ENCODE data around the gene GALNT8. TPM values are rescaled to one million over a fixed set of nuclear protein-coding genes. Genes with fewer than 3 reads are reported as not detected.
A peak's percentile ranks its signal among the peaks of the same experiment; 100 is the strongest.

GALNT8 gene
- polyA plus RNA-seq, 4 donors = 0.67 to 14.4 (median 6.8) TPM; not detected in 1

DNA sequence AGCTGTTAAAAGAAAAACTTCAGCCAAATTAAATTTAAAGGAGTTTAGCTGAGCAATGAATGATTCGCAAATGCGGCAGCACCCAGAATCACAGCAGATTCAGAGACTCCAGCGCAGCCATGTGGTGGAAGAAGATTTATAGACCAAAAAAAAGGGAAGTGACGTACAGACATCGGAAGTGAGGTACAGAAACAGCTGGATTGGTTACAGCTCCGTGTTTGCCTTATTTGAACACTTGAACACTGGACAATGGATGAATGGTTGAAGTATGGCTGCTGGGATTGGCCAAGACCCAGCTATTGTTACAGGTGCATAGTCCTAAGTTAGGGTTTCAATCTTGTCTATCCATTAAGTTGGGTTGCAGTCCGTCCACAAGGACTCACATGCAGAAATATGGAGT lies 42.6 kb downstream of the GALNT8 start:
- H3K9me3 ChIP-seq (ENCODE audit: control insufficient read depth in 2 of 2, insufficient read depth in 1 of 2, low read depth in 1 of 2, low read length in 1 of 2) = no peaks in the 10 kb centered on the region
- no peak overlapping the region for H3K4me3 ChIP-seq (ENCODE audit: low read depth in 1 of 3, low read length in 3 of 3)
- DNase-seq (no peak), FAIRE-seq (no peak)
- 81 to 83% (median 81%) methylated on average over 7 of the region's 7 CpGs for WGBS, 3 donors
- H3K36me3 ChIP-seq (ENCODE audit: control insufficient read depth in 3 of 3, insufficient read depth in 2 of 3, low read depth in 1 of 3, low read length in 3 of 3) = no peaks in the 10 kb centered on the region
- no peak overlapping the region for H3K27ac ChIP-seq (ENCODE audit: low read depth in 1 of 3, low read length in 2 of 3)
- no peaks in the 10 kb centered on the region for H3K27me3 ChIP-seq (ENCODE audit: control insufficient read depth in 3 of 3, insufficient read depth in 3 of 3, low read length in 3 of 3)
- no peaks in the 10 kb centered on the region for H3K4me1 ChIP-seq (ENCODE audit: control insufficient read depth in 3 of 3, insufficient read depth in 2 of 3, low read depth in 1 of 3, low read length in 2 of 3)

- no peaks in the 10 kb centered on the region for H3K36me3 ChIP-seq (ENCODE audit: control insufficient read depth in 3 of 3, insufficient read depth in 2 of 3, low read depth in 1 of 3, low read length in 3 of 3)
- H3K9me3 ChIP-seq (ENCODE audit: control insufficient read depth in 2 of 2, insufficient read depth in 1 of 2, low read depth in 1 of 2, low read length in 1 of 2) = no peaks in the 10 kb centered on the region
- no peak overlapping the region for H3K27ac ChIP-seq (ENCODE audit: low read depth in 1 of 3, low read length in 2 of 3)
- no peaks in the 10 kb centered on the region for H3K27me3 ChIP-seq (ENCODE audit: control insufficient read depth in 3 of 3, insufficient read depth in 3 of 3, low read length in 3 of 3)
- no peak for FAIRE-seq
- WGBS, 3 donors = 18 to 36% (median 31%) methylated on average over 18 of the region's 18 CpGs
- no peaks in the 10 kb centered on the region for H3K4me1 ChIP-seq (ENCODE audit: control insufficient read depth in 3 of 3, insufficient read depth in 2 of 3, low read depth in 1 of 3, low read length in 2 of 3)
- H3K4me3 ChIP-seq (ENCODE audit: low read depth in 1 of 3, low read length in 3 of 3) = no peak overlapping the region
- DNase-seq = peak; percentile 46 to 75
Measured at GRCh38 chr12:4763549-4763948, 43.3 kb downstream of the GALNT8 start.

GRCh38 chr12:4766445-4766844 lies 46.2 kb downstream of the GALNT8 start:
- Histone ChIP-seq H3K27me3 (ENCODE audit: control insufficient read depth in 3 of 3, insufficient read depth in 3 of 3, low read length in 3 of 3) (no peaks in the 10 kb centered on the region), H3K4me1 (ENCODE audit: control insufficient read depth in 3 of 3, insufficient read depth in 2 of 3, low read depth in 1 of 3, low read length in 2 of 3) (no peaks in the 10 kb centered on the region), H3K9me3 (ENCODE audit: control insufficient read depth in 2 of 2, insufficient read depth in 1 of 2, low read depth in 1 of 2, low read length in 1 of 2) (no peaks in the 10 kb centered on the region), H3K27ac (ENCODE audit: low read depth in 1 of 3, low read length in 2 of 3) (no peak overlapping the region), H3K36me3 (ENCODE audit: control insufficient read depth in 3 of 3, insufficient read depth in 2 of 3, low read depth in 1 of 3, low read length in 3 of 3) (no peaks in the 10 kb centered on the region), H3K4me3 (ENCODE audit: low read depth in 1 of 3, low read length in 3 of 3) (no peak overlapping the region)
- DNase-seq (no peak), FAIRE-seq (no peak)
- 79 to 92% (median 84%) methylated on average over 6 of the region's 6 CpGs for WGBS, 3 donors

- 84 to 93% (median 91%) methylated on average over 2 of the region's 2 CpGs for WGBS, 3 donors
- no peak overlapping the region for H3K4me3 ChIP-seq (ENCODE audit: low read depth in 1 of 3, low read length in 3 of 3)
- FAIRE-seq (no peak), DNase-seq (no peak)
- H3K4me1 ChIP-seq (ENCODE audit: control insufficient read depth in 3 of 3, insufficient read depth in 2 of 3, low read depth in 1 of 3, low read length in 2 of 3) = no peaks in the 10 kb centered on the region
- no peak overlapping the region for H3K27ac ChIP-seq (ENCODE audit: low read depth in 1 of 3, low read length in 2 of 3)
- H3K36me3 ChIP-seq (ENCODE audit: control insufficient read depth in 3 of 3, insufficient read depth in 2 of 3, low read depth in 1 of 3, low read length in 3 of 3) = no peaks in the 10 kb centered on the region
- H3K27me3 ChIP-seq (ENCODE audit: control insufficient read depth in 3 of 3, insufficient read depth in 3 of 3, low read length in 3 of 3) = no peaks in the 10 kb centered on the region
- H3K9me3 ChIP-seq (ENCODE audit: control insufficient read depth in 2 of 2, insufficient read depth in 1 of 2, low read depth in 1 of 2, low read length in 1 of 2) = no peaks in the 10 kb centered on the region
Measured at GRCh38 chr12:4767186-4767585, 47.0 kb downstream of the GALNT8 start.

- H3K4me3 ChIP-seq (ENCODE audit: low read depth in 1 of 3, low read length in 3 of 3) = no peak overlapping the region
- 72 to 84% (median 83%) methylated on average over 2 of the region's 2 CpGs for WGBS, 3 donors
Measured at GRCh38 chr12:4768341-4768740, 48.1 kb downstream of the GALNT8 start.

GRCh38 chr12:4769073-4769472 lies 48.9 kb downstream of the GALNT8 start:
- no peak for DNase-seq
- 63 to 66% (median 65%) methylated on average over 5 of the region's 5 CpGs for WGBS, 3 donors
- H3K4me3 ChIP-seq (ENCODE audit: low read depth in 1 of 3, low read length in 3 of 3) = no peak overlapping the region
- H3K36me3 ChIP-seq (ENCODE audit: control insufficient read depth in 3 of 3, insufficient read depth in 2 of 3, low read depth in 1 of 3, low read length in 3 of 3) = no peaks in the 10 kb centered on the region
- no peaks in the 10 kb centered on the region for H3K4me1 ChIP-seq (ENCODE audit: control insufficient read depth in 3 of 3, insufficient read depth in 2 of 3, low read depth in 1 of 3, low read length in 2 of 3)
- H3K27me3 ChIP-seq (ENCODE audit: control insufficient read depth in 3 of 3, insufficient read depth in 3 of 3, low read length in 3 of 3) = no peaks in the 10 kb centered on the region
- H3K9me3 ChIP-seq (ENCODE audit: control insufficient read depth in 2 of 2, insufficient read depth in 1 of 2, low read depth in 1 of 2, low read length in 1 of 2) = no peaks in the 10 kb centered on the region
- FAIRE-seq = no peak
- H3K27ac ChIP-seq (ENCODE audit: low read depth in 1 of 3, low read length in 2 of 3) = no peak overlapping the region

More at GRCh38 chr12:4768341-4768740, 48.1 kb downstream of the GALNT8 start:
- Histone ChIP-seq H3K27me3 (ENCODE audit: control insufficient read depth in 3 of 3, insufficient read depth in 3 of 3, low read length in 3 of 3) (no peaks in the 10 kb centered on the region), H3K36me3 (ENCODE audit: control insufficient read depth in 3 of 3, insufficient read depth in 2 of 3, low read depth in 1 of 3, low read length in 3 of 3) (no peaks in the 10 kb centered on the region), H3K4me1 (ENCODE audit: control insufficient read depth in 3 of 3, insufficient read depth in 2 of 3, low read depth in 1 of 3, low read length in 2 of 3) (no peaks in the 10 kb centered on the region), H3K27ac (ENCODE audit: low read depth in 1 of 3, low read length in 2 of 3) (no peak overlapping the region), H3K9me3 (ENCODE audit: control insufficient read depth in 2 of 2, insufficient read depth in 1 of 2, low read depth in 1 of 2, low read length in 1 of 2) (no peaks in the 10 kb centered on the region)
- no peak for DNase-seq
- FAIRE-seq = no peak

DNA sequence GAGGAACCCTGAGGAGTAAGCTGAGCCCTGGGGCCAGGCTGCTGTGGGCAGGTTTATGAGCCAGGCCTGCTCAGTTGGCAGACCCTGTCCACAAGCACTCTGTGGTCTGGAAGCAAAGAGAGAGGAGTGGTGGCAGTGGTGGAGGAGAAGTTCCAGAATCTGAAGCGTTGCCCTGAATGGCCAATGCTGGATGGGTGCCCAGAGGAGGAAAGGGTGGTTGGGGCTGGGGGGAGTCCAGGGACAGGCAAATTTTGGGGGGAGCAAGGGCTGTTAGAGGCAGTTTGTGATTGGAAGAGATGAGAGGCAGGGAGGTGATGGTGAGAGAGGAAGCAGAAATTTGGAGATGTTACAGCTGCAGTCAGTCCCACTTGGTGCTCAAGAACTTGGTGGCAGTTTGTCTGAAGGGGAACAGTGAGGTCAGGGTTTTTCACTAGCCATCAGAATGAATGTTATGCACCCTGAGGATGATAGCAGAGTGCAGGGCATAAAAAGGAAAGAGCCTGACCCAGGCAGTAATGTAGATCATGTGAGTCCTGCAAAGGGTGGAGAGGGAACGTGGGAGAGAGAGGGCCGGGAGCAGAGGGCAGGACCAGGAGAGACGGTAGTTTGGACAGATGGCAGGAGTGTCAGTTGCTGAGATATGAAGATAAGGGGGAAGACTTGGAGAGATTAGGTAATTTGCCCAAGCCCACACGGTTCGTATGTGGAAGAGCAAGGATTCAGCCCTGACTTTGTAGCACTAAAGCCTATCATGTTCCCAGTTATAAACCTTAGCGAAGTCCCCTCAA lies 51.2 kb downstream of the GALNT8 start:
- FAIRE-seq (no peak), DNase-seq (no peak)
- H3K36me3 ChIP-seq (ENCODE audit: control insufficient read depth in 3 of 3, insufficient read depth in 2 of 3, low read depth in 1 of 3, low read length in 3 of 3) = no peaks in the 10 kb centered on the region
- H3K27me3 ChIP-seq (ENCODE audit: control insufficient read depth in 3 of 3, insufficient read depth in 3 of 3, low read length in 3 of 3) = no peaks in the 10 kb centered on the region
- H3K4me1 ChIP-seq (ENCODE audit: control insufficient read depth in 3 of 3, insufficient read depth in 2 of 3, low read depth in 1 of 3, low read length in 2 of 3) = no peaks in the 10 kb centered on the region
- H3K27ac ChIP-seq (ENCODE audit: low read depth in 1 of 3, low read length in 2 of 3) = no peak overlapping the region
- H3K9me3 ChIP-seq (ENCODE audit: control insufficient read depth in 2 of 2, insufficient read depth in 1 of 2, low read depth in 1 of 2, low read length in 1 of 2) = no peaks in the 10 kb centered on the region
- 44 to 65% (median 56%) methylated on average over 7 of the region's 7 CpGs for WGBS, 3 donors
- H3K4me3 ChIP-seq (ENCODE audit: low read depth in 1 of 3, low read length in 3 of 3) = no peak overlapping the region

DNA sequence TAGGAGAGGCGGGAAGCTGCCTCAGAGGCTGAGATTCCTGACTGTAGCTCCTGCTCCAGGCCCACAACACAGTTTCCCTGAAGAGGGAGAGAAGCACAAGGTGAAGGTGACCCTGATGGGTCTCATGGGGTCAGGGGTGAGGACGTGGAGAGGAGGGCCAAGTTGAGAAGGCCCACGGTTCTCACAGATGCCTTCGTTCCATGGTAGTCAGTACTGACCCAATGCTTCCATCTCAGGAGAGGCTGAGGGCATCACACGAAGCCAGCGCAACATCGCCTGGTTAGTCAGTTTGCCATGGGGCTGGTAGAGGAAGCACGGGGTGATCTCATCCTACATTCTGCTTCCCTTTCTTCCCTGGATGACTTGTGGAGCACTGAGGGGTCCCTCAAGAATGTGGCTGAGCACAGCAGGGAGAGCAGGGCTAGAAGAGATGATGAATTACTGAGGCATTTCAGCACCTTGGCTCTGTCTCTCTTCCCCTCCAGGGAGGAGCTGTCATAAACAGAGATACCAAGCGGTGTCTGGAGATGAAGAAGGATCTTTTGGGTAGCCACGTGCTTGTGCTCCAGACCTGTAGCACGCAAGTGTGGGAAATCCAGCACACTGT lies 51.9 kb downstream of the GALNT8 start:
- no peak for FAIRE-seq
- Histone ChIP-seq H3K27ac (ENCODE audit: low read depth in 1 of 3, low read length in 2 of 3) (no peak overlapping the region), H3K4me1 (ENCODE audit: control insufficient read depth in 3 of 3, insufficient read depth in 2 of 3, low read depth in 1 of 3, low read length in 2 of 3) (no peaks in the 10 kb centered on the region), H3K27me3 (ENCODE audit: control insufficient read depth in 3 of 3, insufficient read depth in 3 of 3, low read length in 3 of 3) (no peaks in the 10 kb centered on the region), H3K36me3 (ENCODE audit: control insufficient read depth in 3 of 3, insufficient read depth in 2 of 3, low read depth in 1 of 3, low read length in 3 of 3) (no peaks in the 10 kb centered on the region), H3K9me3 (ENCODE audit: control insufficient read depth in 2 of 2, insufficient read depth in 1 of 2, low read depth in 1 of 2, low read length in 1 of 2) (no peaks in the 10 kb centered on the region), H3K4me3 (ENCODE audit: low read depth in 1 of 3, low read length in 3 of 3) (no peak overlapping the region)
- no peak for DNase-seq
- 73 to 83% (median 83%) methylated on average over 11 of the region's 11 CpGs for WGBS, 3 donors

All from small intestine (tissue), 7 donors.